Measurements from ENCODE around the gene SPRR1B. TPM values are rescaled to one million over a fixed set of nuclear protein-coding genes. Genes with fewer than 3 reads are reported as not detected.

Gene SPRR1B
- total RNA-seq, 1 experiment from 2014 or later, result not detected

- H3K27me3 Mint-ChIP-seq (ENCODE audit: insufficient read depth, unreplicated experiment), result peaks cover 3% of the 10 kb centered on the region
- POLR2A ChIA-PET, result no interaction called here
These were observed 2.2 kb upstream of the SPRR1B start for GRCh38 chr1:153028766-153029165.

GRCh38 chr1:153032073-153032472, 1.1 kb downstream of the SPRR1B start:
- CTCF ChIA-PET, result no interaction called here
- BruUV-seq (replicated peaks), result no TSS peak
- H3K27ac Mint-ChIP-seq (ENCODE audit: unreplicated experiment), result no peak overlapping the region
- no peaks in the 10 kb centered on the region for H3K36me3 Mint-ChIP-seq (ENCODE audit: insufficient read depth, unreplicated experiment)
- no peaks in the 10 kb centered on the region for H3K27me3 Mint-ChIP-seq (ENCODE audit: insufficient read depth, unreplicated experiment)
- DNase-seq, result no peak
- no peaks in the 10 kb centered on the region for H3K9me3 Mint-ChIP-seq (ENCODE audit: unreplicated experiment)
- no peaks in the 10 kb centered on the region for H3K36me3 ChIP-seq (ENCODE audit: control insufficient read depth, insufficient read depth, low read length)
- no peaks in the 10 kb centered on the region for H3K9me3 ChIP-seq
- intact Hi-C loops (cut with micrococcal nuclease; ENCODE audit: unreplicated experiment), result loop anchor here (5.0 kb wide), 1 partner anchor 160 kb away; no protein-coding TSS in a partner anchor
- H3K4me1 ChIP-seq, result no peaks in the 10 kb centered on the region
- no peaks in the 10 kb centered on the region for H3K4me1 Mint-ChIP-seq (ENCODE audit: low read depth, unreplicated experiment)
- H3K4me3 ChIP-seq (ENCODE audit: low read depth, low read length), result no peak overlapping the region
- TF ChIP-seq CTCF (IDR thresholded peaks at IDR 0.05; ENCODE audit: insufficient read depth in 1 of 2, low read depth in 1 of 2, low read length in 1 of 2, severe bottlenecking in 1 of 2, unreplicated experiment in 1 of 2), result no peak
- H3K4me3 Mint-ChIP-seq (ENCODE audit: unreplicated experiment), result no peak overlapping the region
- no peaks in the 10 kb centered on the region for H3K27me3 ChIP-seq (replicated peaks; ENCODE audit: control insufficient read depth, insufficient read depth, low read length)
- POLR2A ChIA-PET, result no interaction called here

More at GRCh38 chr1:153028766-153029165, 2.2 kb upstream of the SPRR1B start:
- DNase-seq, result no peak
- Histone ChIP-seq H3K36me3 (ENCODE audit: control insufficient read depth, insufficient read depth, low read length) (no peaks in the 10 kb centered on the region), H3K9me3 (no peaks in the 10 kb centered on the region), H3K4me1 (no peaks in the 10 kb centered on the region), H3K27me3 (replicated peaks; ENCODE audit: control insufficient read depth, insufficient read depth, low read length) (no peaks in the 10 kb centered on the region), H3K4me3 (ENCODE audit: low read depth, low read length) (no peak overlapping the region)
- TF ChIP-seq CTCF (IDR thresholded peaks at IDR 0.05; ENCODE audit: insufficient read depth in 1 of 2, low read depth in 1 of 2, low read length in 1 of 2, severe bottlenecking in 1 of 2, unreplicated experiment in 1 of 2), result no peak
- intact Hi-C loops (cut with micrococcal nuclease; ENCODE audit: unreplicated experiment), result no loop called here
- H3K27ac Mint-ChIP-seq (ENCODE audit: unreplicated experiment), result no peak overlapping the region
- no peaks in the 10 kb centered on the region for H3K36me3 Mint-ChIP-seq (ENCODE audit: insufficient read depth, unreplicated experiment)
- CTCF ChIA-PET, result no interaction called here
- no peaks in the 10 kb centered on the region for H3K9me3 Mint-ChIP-seq (ENCODE audit: unreplicated experiment)
- H3K4me3 Mint-ChIP-seq (ENCODE audit: unreplicated experiment), result no peak overlapping the region
- H3K4me1 Mint-ChIP-seq (ENCODE audit: low read depth, unreplicated experiment), result no peaks in the 10 kb centered on the region
- BruUV-seq (replicated peaks), result no TSS peak

GRCh38 chr1:153032677-153033308, 1.8 kb downstream of the SPRR1B start:
- H3K36me3 Mint-ChIP-seq (ENCODE audit: insufficient read depth, unreplicated experiment), result no peaks in the 10 kb centered on the region
- H3K9me3 Mint-ChIP-seq (ENCODE audit: unreplicated experiment), result no peaks in the 10 kb centered on the region
- H3K27ac Mint-ChIP-seq (ENCODE audit: unreplicated experiment), result no peak overlapping the region
- CTCF ChIA-PET, result no interaction called here
- no peaks in the 10 kb centered on the region for H3K9me3 ChIP-seq
- BruUV-seq (replicated peaks), result no TSS peak
- no peak overlapping the region for H3K4me3 ChIP-seq (ENCODE audit: low read depth, low read length)
- H3K27me3 Mint-ChIP-seq (ENCODE audit: insufficient read depth, unreplicated experiment), result no peaks in the 10 kb centered on the region
- POLR2A ChIA-PET, result no interaction called here
- TF ChIP-seq CTCF (IDR thresholded peaks at IDR 0.05; ENCODE audit: insufficient read depth in 1 of 2, low read depth in 1 of 2, low read length in 1 of 2, severe bottlenecking in 1 of 2, unreplicated experiment in 1 of 2), result peak in 1 of 2 experiments; percentile 14
- H3K4me3 Mint-ChIP-seq (ENCODE audit: unreplicated experiment), result no peak overlapping the region
- H3K4me1 Mint-ChIP-seq (ENCODE audit: low read depth, unreplicated experiment), result no peaks in the 10 kb centered on the region
- intact Hi-C loops (cut with micrococcal nuclease; ENCODE audit: unreplicated experiment), result loop anchor here (5.0 kb wide), 1 partner anchor 160 kb away; no protein-coding TSS in a partner anchor
- H3K27me3 ChIP-seq (replicated peaks; ENCODE audit: control insufficient read depth, insufficient read depth, low read length), result no peaks in the 10 kb centered on the region
- DNase-seq, result peak in 1 of 2 experiments; percentile 37
- H3K4me1 ChIP-seq, result no peaks in the 10 kb centered on the region
- H3K36me3 ChIP-seq (ENCODE audit: control insufficient read depth, insufficient read depth, low read length), result no peaks in the 10 kb centered on the region

Data from Caco-2 (cell line).